Measurements from ENCODE around the gene CFAP221. TPM values are rescaled to one million over a fixed set of nuclear protein-coding genes. Genes with fewer than 3 reads are reported as not detected.

The CFAP221 gene
- total and polyA plus RNA-seq, 2 experiments from 2014 or later = 0.42 to 0.65 TPM

GRCh38 chr2:119523383-119523951, 20.8 kb upstream of the CFAP221 start:
- TF ChIP-seq JUNB (IDR thresholded peaks at IDR 0.05; ENCODE audit: unreplicated experiment) (no peak), EZH2 (IDR thresholded peaks at IDR 0.05; ENCODE audit: low read depth, unreplicated experiment) (peak; percentile 67), NANOG (IDR thresholded peaks at IDR 0.05; ENCODE audit: borderline replicate concordance) (no peak), ZNF331 (CRISPR knock-in tag; IDR thresholded peaks at IDR 0.05; ENCODE audit: low read depth) (no peak)
- H3K27ac Mint-ChIP-seq = no peak overlapping the region
- no peak for ATAC-seq
- Histone ChIP-seq H3K36me3 (ENCODE audit: insufficient read depth) (no peaks in the 10 kb centered on the region), H3F3A (replicated peaks; ENCODE audit: low read depth) (peaks cover 6% of the 10 kb centered on the region; the same call in 1 of the 2 replicates), H2AFZ (peak overlapping the region; percentile 100), H3K4me2 (peak overlapping the region; percentile 97), H3K27me3 (ENCODE audit: insufficient read depth) (peaks cover 54% of the 10 kb centered on the region), H3K4me1 (ENCODE audit: insufficient read depth) (peaks cover 29% of the 10 kb centered on the region), H4K20me1 (replicated peaks; ENCODE audit: insufficient read depth) (no peaks in the 10 kb centered on the region), H3K27ac (ENCODE audit: low read depth) (no peak overlapping the region), H3K79me2 (replicated peaks; ENCODE audit: insufficient read depth) (no peaks in the 10 kb centered on the region), H3K9me2 (ENCODE audit: insufficient read depth) (no peaks in the 10 kb centered on the region), H3K4me3 (peak overlapping the region; percentile 65)
- H3K27me3 Mint-ChIP-seq (ENCODE audit: insufficient read depth, low read depth, poor library complexity) = peaks cover 35% of the 10 kb centered on the region
- H3K9me3 Mint-ChIP-seq = no peaks in the 10 kb centered on the region
- H3K36me3 Mint-ChIP-seq (ENCODE audit: low read depth) = no peaks in the 10 kb centered on the region; the same call in 2 of the 3 replicates
- peak overlapping the region; percentile 78 for H3K4me3 Mint-ChIP-seq
- DNase-seq (ENCODE audit: low spot score) = no peak
- H3K4me1 Mint-ChIP-seq = peaks cover 28% of the 10 kb centered on the region

GRCh38 chr2:119523952-119524694, 20.1 kb upstream of the CFAP221 start, which contains the start of gene SCTR:
Gene SCTR (minus strand): TSS chr2:119524483. CDS start chr2:119524226, 257 bp downstream.
- H3K36me3 Mint-ChIP-seq (ENCODE audit: low read depth) = no peaks in the 10 kb centered on the region; the same call in 2 of the 3 replicates
- H3K79me2 ChIP-seq (replicated peaks; ENCODE audit: insufficient read depth) = no peaks in the 10 kb centered on the region
- no peaks in the 10 kb centered on the region for H3K9me2 ChIP-seq (ENCODE audit: insufficient read depth)
- H3K4me1 ChIP-seq (ENCODE audit: insufficient read depth) = peaks cover 29% of the 10 kb centered on the region
- H3K27ac Mint-ChIP-seq = no peak within 1 kb of the TSS
- no peak within 1 kb of the TSS for H3K27ac ChIP-seq (ENCODE audit: low read depth)
- H3K36me3 ChIP-seq (ENCODE audit: insufficient read depth) = no peaks in the 10 kb centered on the region
- H3K27me3 ChIP-seq (ENCODE audit: insufficient read depth) = peaks cover 54% of the 10 kb centered on the region
- no peaks in the 10 kb centered on the region for H4K20me1 ChIP-seq (replicated peaks; ENCODE audit: insufficient read depth)
- peak within 1 kb of the TSS; percentile 97 for H3K4me2 ChIP-seq
- peaks cover 28% of the 10 kb centered on the region for H3K4me1 Mint-ChIP-seq
- H2AFZ ChIP-seq = peak within 1 kb of the TSS; percentile 100
- H3K4me3 Mint-ChIP-seq = peak within 1 kb of the TSS; percentile 78
- peaks cover 6% of the 10 kb centered on the region; the same call in 1 of the 2 replicates for H3F3A ChIP-seq (replicated peaks; ENCODE audit: low read depth)
- peaks cover 39% of the 10 kb centered on the region for H3K27me3 Mint-ChIP-seq (ENCODE audit: insufficient read depth, low read depth, poor library complexity)
- DNase-seq (ENCODE audit: low spot score) (peak; percentile 69), ATAC-seq (peak; percentile 87)
- TF ChIP-seq REST (IDR thresholded peaks at IDR 0.05; ENCODE audit: unreplicated experiment) (no peak), CTCF (conservative IDR thresholded peaks at IDR 0.05; ENCODE audit: low read depth in 2 of 2) (0 out of 4 replicates have a peak, but pooled peaks of 1 of the 2 experiments have one; percentile 9)
- peak within 1 kb of the TSS; percentile 65 for H3K4me3 ChIP-seq
- no peaks in the 10 kb centered on the region for H3K9me3 Mint-ChIP-seq

Data from GM23338 (cell line).